ENCODE results near the gene PABPC1L2A.
"Not testable (repeated sequence)": the region's sequence is repeated elsewhere in the genome, so short reads cannot be mapped to it uniquely, and the experiment has no call there.

- TF ChIP-seq CTCF, POLR2AphosphoS5, POLR2A (IDR thresholded peaks at IDR 0.05): not testable (repeated sequence)
Observed at GRCh38 chrX:73099505-73099904, 20.2 kb upstream of the PABPC1L2A start.
